GM12878 (cell line): Measurements from ENCODE around the gene NAV3. TPM values are rescaled to one million over a fixed set of nuclear protein-coding genes. Genes with fewer than 3 reads are reported as not detected.
"Not testable (repeated sequence)": the region's sequence is repeated elsewhere in the genome, so short reads cannot be mapped to it uniquely, and the experiment has no call there.

Experiments
- ATAC-seq: fragments of 200-7000 bp; cut with Tn5 transposase; 3 replicates; pipeline ENCODE4 v1.9.1; 2020; ENCODE audit warnings: mild to moderate bottlenecking, moderate library complexity
- BruUV-seq: library from RNA; stranded (reverse); fragments of 400-500 nt; replicated peaks from 2 replicates; lab custom pipeline; 2021; lab: Mats Ljungman, UMichigan
- CTCF ChIA-PET: fragments of 300-600 bp; sonication (Branson Sonifier 250); formaldehyde crosslinking; extraction: SDS; loops from one replicate; lab custom pipeline; 2021; ENCODE audit warnings: inconsistent platforms; lab: Yijun Ruan, JAX
- POLR2A ChIA-PET: fragments of 350-600 bp; formaldehyde crosslinking; extraction: SDS; loops from one replicate; lab custom pipeline; 2021; ENCODE audit warnings: inconsistent platforms; lab: Charles Lee
- RAD21 ChIA-PET: fragments of 300-600 bp; sonication (Branson Sonifier 250); formaldehyde crosslinking; loops from one replicate; lab custom pipeline; 2023; ENCODE audit warnings: antibody characterized with exemption; ENCODE audit not compliant: unreplicated experiment; lab: Charles Lee
- SMC1A ChIA-PET: fragments of 300-600 bp; sonication (Branson Sonifier 250); formaldehyde crosslinking; loops from one replicate; lab custom pipeline; 2023; ENCODE audit not compliant: unreplicated experiment, uncharacterized antibody; lab: Charles Lee
- DNase-seq: peaks from one replicate; pipeline ENCODE4 v3.0.0-alpha.2; 2011; ENCODE audit warnings: low read depth, low spot score
- FAIRE-seq: peaks from 3 replicates; lab custom pipeline; 2011; peaks lifted over from hg19 to GRCh38; lab: Jason Lieb, UNC
- H2AFZ ChIP-seq: 2 replicates; pipeline ENCODE4 v1.6.0; 2011; ENCODE audit warnings: low read depth, low read length, control low read depth; ENCODE audit not compliant: control insufficient read depth
- H3K27ac ChIP-seq: 2 replicates; pipeline ENCODE4 v1.5.1; 2011; ENCODE audit warnings: control low read depth; ENCODE audit not compliant: control insufficient read depth, insufficient read depth
- H3K27me3 ChIP-seq, 2 experiments: replicated peaks in 1 of 2; 2 replicates each; pipeline versions ENCODE4 v1.6.0 to v1.6.1; 2011; ENCODE audit warnings: low read length in 1 of 2; ENCODE audit not compliant: control insufficient read depth in 2 of 2, insufficient read depth in 2 of 2
- H3K36me3 ChIP-seq, 2 experiments: 2 replicates each; pipeline ENCODE4 v1.5.1; 2011; ENCODE audit warnings: low read length in 1 of 2; ENCODE audit not compliant: control insufficient read depth in 2 of 2, insufficient read depth in 2 of 2
- H3K4me1 ChIP-seq: 2 replicates; pipeline ENCODE4 v1.6.1; 2011; ENCODE audit warnings: mild to moderate bottlenecking, low read length, moderate library complexity, mixed read lengths; ENCODE audit not compliant: control insufficient read depth, insufficient read depth
- H3K4me2 ChIP-seq: 2 replicates; pipeline ENCODE4 v1.6.0; 2011; ENCODE audit warnings: control low read depth; ENCODE audit not compliant: control insufficient read depth, insufficient read depth
- H3K4me3 ChIP-seq: fragments of 200-600 bp; sonication (generic); 2 replicates; pipeline ENCODE4 v1.5.1; 2016
- H3K79me2 ChIP-seq: 2 replicates; pipeline ENCODE4 v1.6.0; 2011; ENCODE audit warnings: low read length; ENCODE audit not compliant: control insufficient read depth, insufficient read depth
- H3K9ac ChIP-seq: 2 replicates; pipeline ENCODE4 v1.8.0; 2011; ENCODE audit warnings: low read length, control low read depth, mixed read lengths; ENCODE audit not compliant: control insufficient read depth, insufficient read depth
- H3K9me3 ChIP-seq: replicated peaks from 3 replicates; pipeline ENCODE4 v1.5.1; 2011; ENCODE audit warnings: mild to moderate bottlenecking, low read length; ENCODE audit not compliant: control insufficient read depth, insufficient read depth
- H4K20me1 ChIP-seq: 2 replicates; pipeline ENCODE4 v1.6.0; 2011; ENCODE audit not compliant: control insufficient read depth, insufficient read depth
- CTCF ChIP-seq, 3 experiments: IDR thresholded peaks in 2 of 3; conservative IDR thresholded peaks in 1 of 3; 2 replicates each; pipeline ENCODE4 v1.5.1; 2011; ENCODE audit warnings: low read depth in 3 of 3, low read length in 3 of 3, mild to moderate bottlenecking in 3 of 3, control low read depth in 2 of 3, moderate library complexity in 2 of 3, inconsistent platforms in 1 of 3, mixed read lengths in 1 of 3; ENCODE audit not compliant: control insufficient read depth in 2 of 3, insufficient read depth in 1 of 3; ENCODE audit errors: extremely low read depth in 1 of 3
- CUX1 ChIP-seq: IDR thresholded peaks from 2 replicates; pipeline ENCODE4 v1.6.1; 2012; ENCODE audit warnings: improper control_type of control experiment, low read depth, low read length; ENCODE audit not compliant: insufficient replicate concordance
- FOS ChIP-seq: IDR thresholded peaks from 3 replicates; pipeline ENCODE4 v1.6.1; 2011; ENCODE audit warnings: borderline replicate concordance; ENCODE audit not compliant: insufficient read length; ENCODE audit errors: extremely low read depth
- RELB ChIP-seq: fragments of 450-650 bp; IDR thresholded peaks from 2 replicates; pipeline ENCODE4 v1.6.1; 2017; ENCODE audit warnings: low read depth, mild to moderate bottlenecking, moderate library complexity
- SUZ12 ChIP-seq: fragments of 200-600 bp; sonication (generic); IDR thresholded peaks from one replicate; pipeline ENCODE4 v1.6.1; 2018; ENCODE audit warnings: antibody characterized with exemption, mild to moderate bottlenecking; ENCODE audit not compliant: unreplicated experiment
- WGBS: methylation state at CpG from one replicate; pipeline ENCODE4 v1.1.6; 2016; ENCODE audit warnings: low lambda C conversion rate; ENCODE audit not compliant: insufficient replicate concordance, insufficient coverage; ENCODE audit errors: missing lambda C conversion rate; 5-methylcytosine and 5-hydroxymethylcytosine counted together
- in situ Hi-C: fragments of 300-500 bp; cut with MboI; formaldehyde crosslinking; loops from 9 replicates; pipeline ENCODE4 v1.14.3; 2018; ENCODE audit warnings: mixed read lengths
- intact Hi-C: fragments of 100-400 bp; cut with micrococcal nuclease; formaldehyde crosslinking; loops from one replicate; pipeline ENCODE4 v1.14.2; 2022; ENCODE audit not compliant: unreplicated experiment
- polyA plus RNA-seq, 11 experiments: library from polyadenylated mRNA; depleted of rRNA in 4 of 11; unstranded in 6 of 11; stranded (reverse) in 5 of 11; fragments of >200 nt; fragmentation: Nextera tagmentation in 4 of 11; fragmentation: Illumina TruSeq in 1 of 11; extraction: Ambion mirVana in 4 of 11; extraction: Trizol in 1 of 11; gene quantifications; 1 replicate in 1 of 11; 2 replicates in 10 of 11; pipeline versions ENCODE4 v1.2.1 to v1.2.3, GENCODE V29; 2011 to 2016; ENCODE audit warnings: inconsistent platforms in 2 of 11, missing spikeins in 2 of 11, low read depth in 1 of 11
- total RNA-seq, 4 experiments: library from RNA; depleted of rRNA in 3 of 4; stranded (reverse); fragments of >200 nt in 3 of 4; fragmentation: Illumina TruSeq in 1 of 4; extraction: Trizol in 1 of 4; gene quantifications; 2 replicates each; pipeline versions ENCODE4 v1.2.1 to v1.2.3, GENCODE V29; 2013 to 2021

Gene NAV3
- total and polyA plus RNA-seq, 10 of the 15 experiments (the other 5 are each of a cell fraction or from before 2014, with no cell fraction given) = 0.05 to 0.51 (median 0.22) TPM; not detected in 1

GRCh38 chr12:78101946-78102635 lies 271.4 kb downstream of the NAV3 start:
- Histone ChIP-seq H3K9ac (no peak overlapping the region), H3K79me2 (no peaks in the 10 kb centered on the region)
- TF ChIP-seq RELB = peak; percentile 31; the same call in 1 of the 2 replicates
- TF ChIP-seq CUX1 = no peak
- TF ChIP-seq FOS = no peak
- 0 out of 6 replicates have a peak, but pooled peaks of 1 of the 3 experiments have one; percentile 5 for TF ChIP-seq CTCF (IDR thresholded peaks at IDR 0.05 in 2 of 3, conservative IDR thresholded peaks at IDR 0.05 in 1 of 3; ENCODE audit: control insufficient read depth in 2 of 3, extremely low read depth in 1 of 3, insufficient read depth in 1 of 3, low read depth in 3 of 3, low read length in 3 of 3)
- no peak for TF ChIP-seq SUZ12
- TF ChIP-seq, all 136 proteins: peak for 2
- Histone ChIP-seq H3K4me3 (no peak overlapping the region), H3K4me1 (no peaks in the 10 kb centered on the region), H3K4me2 (no peak overlapping the region), H2AFZ (no peak overlapping the region), H3K27ac (no peak overlapping the region), H3K36me3 (no peaks in the 10 kb centered on the region), H3K9me3 (no peaks in the 10 kb centered on the region), H3K27me3 (no peaks in the 10 kb centered on the region), H4K20me1 (no peaks in the 10 kb centered on the region)
- in situ Hi-C loops (no loop called here), intact Hi-C loops (no loop called here)
- no peak for FAIRE-seq
- 8% methylated on average over 4 of the region's 4 CpGs for WGBS
- SMC1A ChIA-PET = interaction anchor here (1.1 to 1.5 kb wide), 3 partner anchors 11 to 100 kb away, joined by 3 to 4 read pairs (median 4); no protein-coding TSS in a partner anchor
- POLR2A ChIA-PET = no interaction called here
- RAD21 ChIA-PET = no interaction called here
- CTCF ChIA-PET = interaction anchor here (1.0 to 1.1 kb wide), 3 partner anchors 11 to 104 kb away, joined by 3 read pairs; no protein-coding TSS in a partner anchor
- no peak for DNase-seq
- BruUV-seq = no TSS peak
- peak; percentile 65 for ATAC-seq

GRCh38 chr12:78102801-78103200 lies 272.1 kb downstream of the NAV3 start:
- H3K9me3 ChIP-seq, H3K9ac ChIP-seq, BruUV-seq, H3K27ac ChIP-seq, H3K27me3 ChIP-seq, POLR2A ChIA-PET, H2AFZ ChIP-seq, H3K79me2 ChIP-seq, DNase-seq, RAD21 ChIA-PET, H3K4me2 ChIP-seq, H3K4me1 ChIP-seq, H3K4me3 ChIP-seq, H3K36me3 ChIP-seq, in situ Hi-C loops, FAIRE-seq, ATAC-seq, intact Hi-C loops, H4K20me1 ChIP-seq: not testable (repeated sequence)
- ChIA-PET CTCF (interaction anchor here (1.1 kb wide), 1 partner anchor 105 kb away, joined by 3 read pairs; no protein-coding TSS in a partner anchor), SMC1A (interaction anchor here (1.1 to 1.4 kb wide), 2 partner anchors 17 to 100 kb away, joined by 3 to 4 read pairs; no protein-coding TSS in a partner anchor)
- WGBS = 77% methylated on average over 2 of the region's 2 CpGs
